Coronary artery (tissue), 2 donors: ENCODE measurements around the gene CADPS.

Source experiments
- DNase-seq: peaks from one replicate; pipeline ENCODE4 v3.0.0-alpha.2; 2017; ENCODE audit warnings: low spot score
- H3K27ac ChIP-seq, 2 donors: fragments of 200-600 bp; sonication (generic); one replicate each; pipeline ENCODE4 v1.5.1; 2016 to 2019
- H3K4me3 ChIP-seq: fragments of 200-600 bp; sonication (generic); 2 replicates; pipeline ENCODE4 v1.5.1; 2016; ENCODE audit warnings: mild to moderate bottlenecking, moderate library complexity
- CTCF ChIP-seq: fragments of 200-600 bp; sonication (generic); IDR thresholded peaks from one replicate; pipeline ENCODE4 v1.5.1; 2019; ENCODE audit warnings: antibody characterized with exemption

The CADPS gene

DNA sequence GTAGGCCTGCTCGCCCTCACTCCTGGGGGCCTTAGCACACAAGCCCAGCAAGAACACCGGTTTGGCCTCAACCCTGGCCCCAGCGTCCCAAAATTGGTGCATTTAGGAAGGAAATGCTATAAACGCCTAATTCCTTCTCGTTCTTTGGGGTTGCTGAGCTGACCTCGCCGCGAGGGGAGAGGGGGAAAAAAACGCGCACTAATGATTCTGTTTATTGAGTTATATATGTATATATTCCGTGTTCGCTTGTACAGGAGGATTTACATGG, 505.8 kb downstream of the CADPS start:
- DNase-seq: no peak
- Histone ChIP-seq H3K4me3 (peak overlapping the region; percentile 42), H3K27ac (no peak overlapping the region)
- no peak for TF ChIP-seq CTCF

DNA sequence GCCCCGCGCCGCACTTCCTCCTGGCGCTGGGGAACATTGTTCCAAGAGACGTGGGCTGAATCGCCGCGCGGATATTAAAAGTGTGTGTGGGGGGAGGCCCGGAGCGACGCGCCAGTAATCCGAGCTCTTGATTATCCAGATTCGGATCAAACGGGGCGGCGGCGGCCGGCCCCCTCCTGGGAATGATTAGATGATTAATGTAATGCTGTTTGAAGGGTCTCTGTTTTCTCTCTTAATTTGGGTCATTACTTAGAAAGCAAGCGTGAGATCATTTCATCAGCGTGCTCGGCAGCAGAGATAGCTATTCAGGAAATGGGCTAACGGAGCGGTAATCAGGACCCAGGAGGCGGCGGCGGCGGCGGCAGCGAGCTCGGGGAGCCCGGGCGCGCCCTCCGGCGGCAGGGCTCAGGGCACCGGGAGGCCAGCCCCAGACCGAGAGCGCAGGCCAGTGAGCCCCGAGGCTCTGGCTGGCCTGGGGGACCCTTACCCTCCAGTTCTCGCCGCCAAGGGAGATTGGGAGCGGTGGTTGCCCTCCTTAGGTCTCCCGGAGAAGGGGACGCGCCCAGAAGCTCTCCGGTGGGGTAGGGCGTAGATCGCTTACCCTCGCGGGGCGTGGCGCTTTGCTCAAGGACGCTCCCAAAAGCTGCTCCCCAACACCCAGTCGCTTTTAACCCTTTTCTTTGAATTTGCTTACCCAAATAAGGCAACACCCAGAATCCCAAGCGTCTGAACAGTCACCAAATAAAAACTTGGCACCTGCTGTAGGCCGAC, 506.3 kb downstream of the CADPS start:
- no peak for TF ChIP-seq CTCF
- Histone ChIP-seq H3K4me3 (peak overlapping the region; percentile 42), H3K27ac (no peak overlapping the region)
- no peak for DNase-seq

GRCh38 chr3:62368290-62368704, 506.9 kb downstream of the CADPS start:
- Histone ChIP-seq H3K27ac (no peak overlapping the region), H3K4me3 (peak overlapping the region; percentile 42)
- DNase-seq: no peak
- no peak for TF ChIP-seq CTCF

DNA sequence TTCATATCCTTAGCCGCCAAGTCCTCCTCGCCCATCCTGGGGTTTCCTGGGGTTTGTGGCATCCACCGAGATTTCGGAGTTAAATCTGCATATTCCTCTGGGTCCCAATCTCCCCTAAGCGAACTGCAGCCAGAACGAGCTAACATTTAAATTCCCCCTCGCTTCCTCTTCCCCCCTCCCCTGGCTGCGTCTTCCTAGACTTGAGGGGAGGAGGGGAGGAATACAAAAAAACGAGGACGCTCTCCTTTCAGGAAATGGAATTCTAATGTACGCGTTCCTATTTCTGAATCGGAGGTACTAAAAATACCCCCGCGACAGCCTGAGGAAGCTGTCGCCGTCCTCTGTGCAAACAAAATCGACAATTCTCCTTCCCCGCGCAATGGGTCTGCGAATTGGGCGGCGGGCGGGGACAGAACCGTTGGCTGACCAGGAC, 507.4 kb downstream of the CADPS start:
- Histone ChIP-seq H3K27ac (no peak overlapping the region), H3K4me3 (peak overlapping the region; percentile 42)
- TF ChIP-seq CTCF: no peak
- no peak for DNase-seq

DNA sequence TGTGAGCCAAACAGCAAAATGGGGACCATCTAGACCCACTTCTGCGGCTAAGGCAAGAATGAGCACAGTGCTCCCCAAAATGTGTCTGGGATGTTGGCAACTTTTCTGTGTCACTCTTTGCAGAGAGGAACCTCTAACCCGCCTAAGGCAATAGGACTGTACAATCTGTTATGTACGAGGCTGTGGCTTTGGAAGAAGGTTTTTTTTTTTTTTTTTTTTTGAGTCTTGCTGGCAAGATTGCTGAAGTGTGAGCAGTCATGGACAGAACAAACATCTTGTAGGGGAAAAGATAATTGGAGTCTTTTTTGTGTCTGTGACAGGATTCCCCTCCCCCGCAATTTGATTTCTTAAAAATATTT, 509.1 kb downstream of the CADPS start:
- Histone ChIP-seq H3K4me3 (no peak overlapping the region), H3K27ac (no peak overlapping the region)
- TF ChIP-seq CTCF: no peak
- no peak for DNase-seq

DNA sequence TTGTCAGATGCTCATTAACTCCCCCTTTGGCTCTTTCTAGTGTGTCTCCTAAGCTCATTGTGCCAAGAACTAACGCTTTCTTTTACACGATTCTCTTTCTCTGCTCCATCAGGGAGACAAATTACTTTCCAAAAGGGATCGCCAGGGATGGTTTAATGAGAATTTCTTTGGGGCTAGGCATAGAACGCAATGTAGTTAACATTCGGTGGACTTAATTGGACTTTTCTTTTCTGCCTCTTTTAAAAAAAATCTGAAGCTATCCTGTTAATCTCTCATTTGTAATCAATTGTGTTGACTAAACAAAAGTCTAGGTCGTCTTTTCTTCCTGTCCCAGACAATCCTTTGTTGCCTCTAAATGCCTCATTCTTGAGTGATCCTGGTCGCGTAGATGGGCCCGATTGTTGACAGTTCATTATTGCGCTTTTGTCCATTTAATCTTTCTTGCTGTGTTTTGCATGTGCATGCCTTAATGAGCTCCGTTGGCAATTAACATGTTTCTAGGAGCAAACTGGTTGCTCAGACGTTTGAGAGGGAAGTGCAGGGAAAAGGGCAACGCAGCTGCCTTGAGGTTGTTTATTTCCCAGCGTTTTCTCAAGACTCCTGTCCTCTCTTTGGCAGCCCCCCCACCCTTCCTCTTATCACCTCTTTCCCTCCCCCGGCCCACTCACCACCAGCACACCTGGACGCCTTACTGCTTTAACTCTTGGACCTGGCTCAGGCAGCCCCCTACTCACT, 509.7 kb downstream of the CADPS start:
- DNase-seq: no peak
- no peak for TF ChIP-seq CTCF
- H3K27ac ChIP-seq: no peak overlapping the region
- H3K4me3 ChIP-seq: no peak overlapping the region

DNA sequence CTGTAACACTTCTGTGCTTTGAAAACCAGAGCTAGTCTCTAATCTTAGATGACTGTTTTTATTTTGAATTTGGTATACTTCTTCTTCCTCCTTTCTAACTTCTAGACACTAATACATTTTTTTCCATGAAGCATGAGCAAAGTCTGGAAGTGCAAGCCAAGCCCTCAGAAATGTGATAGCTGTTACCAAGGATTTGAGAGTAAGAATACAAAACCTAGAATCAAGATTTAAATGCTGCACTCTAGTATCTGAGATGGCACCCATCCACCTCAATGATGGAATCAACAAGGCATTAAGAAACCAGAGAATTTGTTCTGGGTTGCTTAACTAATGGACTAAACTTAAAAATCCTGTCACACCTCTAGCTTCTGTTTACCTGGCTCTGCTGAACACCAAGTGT, 511.0 kb downstream of the CADPS start:
- Histone ChIP-seq H3K27ac (no peak overlapping the region), H3K4me3 (no peak overlapping the region)
- no peak for DNase-seq
- TF ChIP-seq CTCF: no peak
